Prostate gland (tissue), 2 donors: ENCODE results near the gene KIF12. TPM values are rescaled to one million over a fixed set of nuclear protein-coding genes. Genes with fewer than 3 reads are reported as not detected.

Source experiments
- DNase-seq: peaks from one replicate; pipeline ENCODE4 v3.0.0-alpha.2; 2019; ENCODE audit warnings: low spot score
- H3K27ac ChIP-seq, 2 donors: fragments of 200-600 bp; sonication (generic); 2 replicates each; pipeline ENCODE4 v1.5.1; 2017 to 2019
- H3K27me3 ChIP-seq: fragments of 200-600 bp; sonication (generic); replicated peaks from 2 replicates; pipeline ENCODE4 v1.5.1; 2019; ENCODE audit not compliant: insufficient read depth
- H3K36me3 ChIP-seq, 2 donors: fragments of 200-600 bp; sonication (generic); 1 replicate in 1 of 2; 2 replicates in 1 of 2; pipeline versions ENCODE4 v1.5.1 to v1.8.1; 2017 to 2019
- H3K4me1 ChIP-seq: fragments of 200-600 bp; sonication (generic); replicated peaks from 2 replicates; pipeline ENCODE4 v1.5.1; 2019
- H3K4me3 ChIP-seq, 2 donors: fragments of 200-600 bp; sonication (generic); 2 replicates each; pipeline ENCODE4 v1.5.1; 2017 to 2019
- H3K9me3 ChIP-seq: fragments of 200-600 bp; sonication (generic); 2 replicates; pipeline ENCODE4 v1.5.1; 2017
- CTCF ChIP-seq, 4 experiments: fragments of 200-600 bp in 2 of 4; fragments of 450-650 bp in 2 of 4; sonication (generic) in 2 of 4; IDR thresholded peaks; 1 replicate in 3 of 4; 2 replicates in 1 of 4; pipeline ENCODE4 v1.5.1; 2016 to 2019; ENCODE audit warnings: antibody characterized with exemption in 4 of 4, mild to moderate bottlenecking in 2 of 4, moderate library complexity in 2 of 4
- POLR2A ChIP-seq: fragments of 450-650 bp; IDR thresholded peaks from one replicate; pipeline ENCODE4 v1.6.1; 2016; ENCODE audit warnings: antibody characterized with exemption, mild to moderate bottlenecking
- POLR2AphosphoS5 ChIP-seq: sonication (generic); formaldehyde crosslinking; IDR thresholded peaks from one replicate; pipeline ENCODE4 v1.6.1; 2017; ENCODE audit warnings: antibody characterized with exemption
- WGBS: methylation state at CpG from one replicate; pipeline ENCODE4 v1.1.5; 2018; 5-methylcytosine and 5-hydroxymethylcytosine counted together
- intact Hi-C: fragments of 100-400 bp; cut with DNase I; formaldehyde crosslinking; loops from one replicate; pipeline ENCODE4 v1.14.2; 2022
- total RNA-seq, 2 donors: library from RNA; depleted of rRNA; stranded (reverse); fragments of >200 nt; gene quantifications; one replicate each; pipeline ENCODE4 v1.1.0, GENCODE V29; 2016

Gene KIF12
- total RNA-seq, 2 donors from 2014 or later, result 8.4 to 21.5 TPM

- no peak overlapping the region for H3K27ac ChIP-seq
- TF ChIP-seq POLR2A, result no peak
- TF ChIP-seq POLR2AphosphoS5, result no peak
- no peak for TF ChIP-seq CTCF (IDR thresholded peaks at IDR 0.05)
- H3K36me3 ChIP-seq, result no peaks in the 10 kb centered on the region
- H3K4me1 ChIP-seq, result peaks cover 6% of the 10 kb centered on the region
- 89% methylated on average over 12 of the region's 12 CpGs for WGBS
- H3K9me3 ChIP-seq, result no peaks in the 10 kb centered on the region
- intact Hi-C loops, result no loop called here
- DNase-seq, result no peak
- H3K27me3 ChIP-seq, result no peaks in the 10 kb centered on the region
- no peak overlapping the region for H3K4me3 ChIP-seq
Observed at GRCh38 chr9:114116126-114116747, 17.1 kb upstream of the KIF12 start.

GRCh38 chr9:114115654-114116125 is 16.6 kb upstream of the KIF12 start:
- no peaks in the 10 kb centered on the region for H3K9me3 ChIP-seq
- H3K27me3 ChIP-seq, result no peaks in the 10 kb centered on the region
- peaks cover 6% of the 10 kb centered on the region for H3K4me1 ChIP-seq
- H3K27ac ChIP-seq, result no peak overlapping the region
- intact Hi-C loops, result no loop called here
- H3K36me3 ChIP-seq, result no peaks in the 10 kb centered on the region
- DNase-seq, result no peak
- 97% methylated on average over 9 of the region's 9 CpGs for WGBS
- H3K4me3 ChIP-seq, result no peak overlapping the region
- TF ChIP-seq POLR2A (no peak), CTCF (IDR thresholded peaks at IDR 0.05) (no peak), POLR2AphosphoS5 (no peak)

- intact Hi-C loops, result no loop called here
- Histone ChIP-seq H3K9me3 (no peaks in the 10 kb centered on the region), H3K4me3 (no peak overlapping the region), H3K36me3 (no peaks in the 10 kb centered on the region), H3K27ac (no peak overlapping the region), H3K4me1 (peaks cover 6% of the 10 kb centered on the region), H3K27me3 (no peaks in the 10 kb centered on the region)
- WGBS, result 59% methylated on average over 2 of the region's 2 CpGs
- TF ChIP-seq POLR2AphosphoS5 (no peak), CTCF (IDR thresholded peaks at IDR 0.05) (no peak), POLR2A (no peak)
- no peak for DNase-seq
Observed at GRCh38 chr9:114114364-114114763, 15.3 kb upstream of the KIF12 start.

- no peak overlapping the region for H3K27ac ChIP-seq
- no peaks in the 10 kb centered on the region for H3K27me3 ChIP-seq
- intact Hi-C loops, result loop anchor here (2.0 kb wide), 1 partner anchor 176 kb away; no protein-coding TSS in a partner anchor
- H3K36me3 ChIP-seq, result no peaks in the 10 kb centered on the region
- TF ChIP-seq POLR2A (no peak), CTCF (IDR thresholded peaks at IDR 0.05) (no peak), POLR2AphosphoS5 (peak; percentile 91)
- 16% methylated on average over 10 of the region's 10 CpGs for WGBS
- no peak overlapping the region for H3K4me3 ChIP-seq
- peak; percentile 89 for DNase-seq
- no peaks in the 10 kb centered on the region for H3K4me1 ChIP-seq
- H3K9me3 ChIP-seq, result no peaks in the 10 kb centered on the region
Observed at GRCh38 chr9:114112778-114113584, 13.9 kb upstream of the KIF12 start.
